Measurements from ENCODE around the gene CDHR2.
"Not testable (repeated sequence)": the region's sequence is repeated elsewhere in the genome, so short reads cannot be mapped to it uniquely, and the experiment has no call there.

Gene CDHR2

GRCh38 chr5:176575488-176576422 is 26.6 kb downstream of the CDHR2 start:
- DNase-seq = no peak

- no peak for DNase-seq
Observed at GRCh38 chr5:176577312-176578176, 28.4 kb downstream of the CDHR2 start.

GRCh38 chr5:176578391-176578808 is 29.3 kb downstream of the CDHR2 start:
- DNase-seq = peak; percentile 38

- no peak for DNase-seq
Observed at GRCh38 chr5:176579323-176579722, 30.2 kb downstream of the CDHR2 start.

- DNase-seq = no peak
Observed at GRCh38 chr5:176581361-176581760, 32.2 kb downstream of the CDHR2 start.

GRCh38 chr5:176583076-176583475 is 33.9 kb downstream of the CDHR2 start:
- no peak for DNase-seq

- no peak for DNase-seq
Observed at GRCh38 chr5:176587398-176587797, 38.3 kb downstream of the CDHR2 start.

GRCh38 chr5:176588297-176588696 is 39.2 kb downstream of the CDHR2 start:
- DNase-seq = no peak

- DNase-seq = no peak
Observed at GRCh38 chr5:176589039-176589769, 40.1 kb downstream of the CDHR2 start.

GRCh38 chr5:176590035-176590717 is 41.0 kb downstream of the CDHR2 start:
- no peak for DNase-seq

GRCh38 chr5:176591667-176592066 is 42.5 kb downstream of the CDHR2 start:
- not testable (repeated sequence) for DNase-seq

- DNase-seq = no peak
Observed at GRCh38 chr5:176592573-176592972, 43.4 kb downstream of the CDHR2 start.

- no peak for DNase-seq
Observed at GRCh38 chr5:176593273-176593869, 44.2 kb downstream of the CDHR2 start.

GRCh38 chr5:176594554-176594953 is 45.4 kb downstream of the CDHR2 start:
- DNase-seq = no peak

- no peak for DNase-seq
Observed at GRCh38 chr5:176595386-176595943, 46.3 kb downstream of the CDHR2 start.

GRCh38 chr5:176596069-176596644 is 47.0 kb downstream of the CDHR2 start:
- no peak for DNase-seq

GRCh38 chr5:176596689-176597416 is 47.7 kb downstream of the CDHR2 start:
- no peak for DNase-seq

GRCh38 chr5:176597417-176598389 is 48.6 kb downstream of the CDHR2 start:
- no peak for DNase-seq

- not testable (repeated sequence) for DNase-seq
Observed at GRCh38 chr5:176599749-176600430, 50.7 kb downstream of the CDHR2 start.

All from kidney glomerular epithelial cell (primary cell).